Sigmoid colon (tissue), 7 donors: ENCODE measurements around the gene CADM3. TPM values are rescaled to one million over a fixed set of nuclear protein-coding genes. Genes with fewer than 3 reads are reported as not detected.

Experiments
- DNase-seq: peaks from one replicate; pipeline ENCODE4 v3.0.0-alpha.2; 2019
- H3K27ac ChIP-seq, 4 donors: fragments of 200-600 bp; sonication (generic); one replicate each; pipeline ENCODE4 v1.5.1; 2016 to 2019; ENCODE audit warnings: mild to moderate bottlenecking in 1 of 4
- H3K27me3 ChIP-seq, 3 donors: fragments of 200-600 bp; sonication (generic); one replicate each; pipeline ENCODE4 v1.5.1; 2019; ENCODE audit warnings: mild to moderate bottlenecking in 1 of 3
- H3K36me3 ChIP-seq, 4 donors: fragments of 200-600 bp; sonication (generic); one replicate each; pipeline ENCODE4 v1.5.1; 2016 to 2019
- H3K4me1 ChIP-seq, 4 donors: fragments of 200-600 bp; sonication (generic); one replicate each; pipeline ENCODE4 v1.5.1; 2017 to 2019
- H3K4me3 ChIP-seq, 4 donors: fragments of 200-600 bp; sonication (generic); one replicate each; pipeline ENCODE4 v1.5.1; 2017 to 2019; ENCODE audit warnings: mild to moderate bottlenecking in 2 of 4, moderate library complexity in 1 of 4
- H3K9me3 ChIP-seq, 4 donors: fragments of 200-600 bp in 3 of 4; sonication (generic) in 3 of 4; one replicate each; pipeline versions ENCODE4 v1.5.1 to v1.6.1; 2013 to 2019
- EP300 ChIP-seq, 4 donors: sonication (generic); formaldehyde crosslinking; IDR thresholded peaks; one replicate each; pipeline ENCODE4 v1.6.1; 2017; ENCODE audit warnings: antibody characterized with exemption in 4 of 4
- POLR2A ChIP-seq, 2 donors: fragments of 450-650 bp; IDR thresholded peaks; one replicate each; pipeline ENCODE4 v1.6.1; 2016; ENCODE audit warnings: antibody characterized with exemption in 2 of 2, mild to moderate bottlenecking in 2 of 2, moderate library complexity in 2 of 2
- POLR2AphosphoS5 ChIP-seq, 4 donors: sonication (generic); formaldehyde crosslinking; IDR thresholded peaks; one replicate each; pipeline ENCODE4 v1.6.1; 2017; ENCODE audit warnings: antibody characterized with exemption in 4 of 4
- WGBS, 2 donors: extraction: QIAGEN DNeasy Blood & Tissue Kit; methylation state at CpG; one replicate each; pipeline ENCODE4 v1.1.7; 2013; 5-methylcytosine and 5-hydroxymethylcytosine counted together
- intact Hi-C: fragments of 100-400 bp; cut with DNase I; formaldehyde crosslinking; loops from one replicate; pipeline ENCODE4 v1.15.1; 2023
- polyA plus RNA-seq, 3 donors: library from polyadenylated mRNA; stranded (reverse); fragments of 200-250 nt; gene quantifications; one replicate each; pipeline ENCODE4 v1.2.3, GENCODE V29; 2013
- total RNA-seq, 4 donors: library from RNA; depleted of rRNA; stranded (reverse); fragments of >200 nt; gene quantifications; one replicate each; pipeline ENCODE4 v1.1.0, GENCODE V29; 2016
- TF ChIP-seq, protein P1 (sequence below), 4 experiments: fragments of 450-650 bp in 3 of 4; fragments of 200-600 bp in 1 of 4; IDR thresholded peaks; one replicate each; pipeline ENCODE4 v1.5.1; 2016 to 2019; ENCODE audit warnings: antibody characterized with exemption in 4 of 4, mild to moderate bottlenecking in 3 of 4, moderate library complexity in 2 of 4
- donor health status: healthy with polysubstance abuse.
- donor health status: Bipolar disorder and iron deficiency.
- donor health status: healthy.

CADM3 gene
- total and polyA plus RNA-seq, 7 donors: 0.46 to 21.0 (median 10.5) TPM

DNA sequence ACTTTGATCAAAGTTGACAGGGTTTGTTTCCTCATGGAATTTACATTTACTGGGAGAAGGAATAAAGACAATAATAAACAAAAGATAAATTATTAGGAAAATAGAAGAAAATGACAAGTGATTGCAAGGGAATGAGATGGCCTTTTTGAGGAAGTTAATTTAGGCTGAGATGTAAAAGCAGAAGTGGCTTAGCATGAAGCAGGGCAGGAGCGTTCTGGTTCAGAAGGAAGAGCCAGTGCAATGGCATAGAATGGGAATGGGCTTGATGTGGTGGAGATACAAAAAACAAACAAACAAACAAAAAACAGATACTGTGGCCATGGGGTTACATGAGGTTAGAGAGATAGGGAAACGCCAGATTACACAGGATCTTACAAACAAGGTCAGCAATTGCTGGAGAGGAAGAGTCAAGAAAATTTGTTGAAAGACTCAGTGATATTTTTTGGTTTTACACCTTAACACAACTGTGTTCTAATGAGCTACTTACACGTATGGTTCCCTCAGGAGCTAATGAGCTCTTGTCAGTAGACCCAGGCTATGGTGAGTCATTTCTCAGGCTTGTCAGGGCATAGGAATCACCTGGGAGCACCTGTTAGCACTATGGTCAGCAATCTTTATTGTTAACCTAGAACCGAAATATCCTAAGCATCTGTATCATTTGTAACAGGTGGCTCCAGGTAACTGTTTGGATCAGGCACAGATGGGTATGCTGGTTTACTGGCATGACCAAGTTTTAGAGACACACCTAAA, 8.7 kb upstream of the CADM3 start:
- intact Hi-C loops: no loop called here
- H3K36me3 ChIP-seq: no peaks in the 10 kb centered on the region
- WGBS, 2 donors: 54 to 63% methylated on average over 4 of the region's 4 CpGs

DNA sequence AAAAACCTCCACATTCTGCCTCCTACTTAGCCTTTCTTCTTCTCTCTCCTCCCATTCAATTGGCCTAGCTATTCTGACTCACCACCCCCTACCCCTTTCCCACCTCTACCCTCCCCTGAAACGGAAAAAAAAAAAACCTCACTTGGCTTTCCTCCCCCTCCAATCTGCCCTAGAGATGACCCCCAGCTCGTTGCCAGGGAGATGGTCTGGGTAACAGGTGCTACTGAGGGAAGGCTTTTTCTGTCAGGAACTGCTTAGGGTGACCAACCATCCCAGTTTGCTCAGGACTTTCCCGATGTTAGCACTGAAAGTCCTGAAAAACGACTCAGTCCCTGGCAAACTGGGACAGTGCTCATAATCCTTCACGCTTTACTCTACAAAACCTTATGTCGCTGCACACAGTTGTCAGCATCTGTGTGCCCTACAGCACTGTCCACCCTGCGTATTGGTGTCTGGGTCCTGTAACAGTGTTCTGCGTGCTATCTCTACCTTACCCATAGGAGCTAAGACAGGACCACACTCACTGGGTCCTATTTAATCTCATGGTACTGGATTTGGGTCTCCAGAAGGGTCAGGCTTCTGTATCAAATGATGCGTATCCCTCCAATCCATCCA, 7.7 kb upstream of the CADM3 start:
- Histone ChIP-seq H3K9me3 (no peaks in the 10 kb centered on the region), H3K4me1 (peaks cover 0 to 14% (median 10%) of the 10 kb centered on the region in 4 donors), H3K27ac (no peak overlapping the region), H3K36me3 (no peaks in the 10 kb centered on the region), H3K4me3 (no peak overlapping the region), H3K27me3 (peaks cover 0 to 6% (median 0%) of the 10 kb centered on the region in 3 donors)
- intact Hi-C loops: no loop called here
- no peak for TF ChIP-seq EP300 (IDR thresholded peaks at IDR 0.05)
- TF ChIP-seq POLR2A (IDR thresholded peaks at IDR 0.05): no peak
- TF ChIP-seq POLR2AphosphoS5 (IDR thresholded peaks at IDR 0.05): no peak
- TF ChIP-seq, protein P1, sequence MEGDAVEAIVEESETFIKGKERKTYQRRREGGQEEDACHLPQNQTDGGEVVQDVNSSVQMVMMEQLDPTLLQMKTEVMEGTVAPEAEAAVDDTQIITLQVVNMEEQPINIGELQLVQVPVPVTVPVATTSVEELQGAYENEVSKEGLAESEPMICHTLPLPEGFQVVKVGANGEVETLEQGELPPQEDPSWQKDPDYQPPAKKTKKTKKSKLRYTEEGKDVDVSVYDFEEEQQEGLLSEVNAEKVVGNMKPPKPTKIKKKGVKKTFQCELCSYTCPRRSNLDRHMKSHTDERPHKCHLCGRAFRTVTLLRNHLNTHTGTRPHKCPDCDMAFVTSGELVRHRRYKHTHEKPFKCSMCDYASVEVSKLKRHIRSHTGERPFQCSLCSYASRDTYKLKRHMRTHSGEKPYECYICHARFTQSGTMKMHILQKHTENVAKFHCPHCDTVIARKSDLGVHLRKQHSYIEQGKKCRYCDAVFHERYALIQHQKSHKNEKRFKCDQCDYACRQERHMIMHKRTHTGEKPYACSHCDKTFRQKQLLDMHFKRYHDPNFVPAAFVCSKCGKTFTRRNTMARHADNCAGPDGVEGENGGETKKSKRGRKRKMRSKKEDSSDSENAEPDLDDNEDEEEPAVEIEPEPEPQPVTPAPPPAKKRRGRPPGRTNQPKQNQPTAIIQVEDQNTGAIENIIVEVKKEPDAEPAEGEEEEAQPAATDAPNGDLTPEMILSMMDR (IDR thresholded peaks at IDR 0.05): no peak
- no peak for DNase-seq
- WGBS, 2 donors: 53 to 66% methylated on average over 9 of the region's 9 CpGs

More for the DNA sequence above, 8.7 kb upstream of the CADM3 start:
- Histone ChIP-seq H3K4me1 (peaks cover 0 to 14% (median 10%) of the 10 kb centered on the region in 4 donors), H3K4me3 (no peak overlapping the region), H3K27ac (no peak overlapping the region), H3K9me3 (no peaks in the 10 kb centered on the region), H3K27me3 (peaks cover 0 to 3% (median 0%) of the 10 kb centered on the region in 3 donors)
- no peak for DNase-seq
- TF ChIP-seq EP300 (IDR thresholded peaks at IDR 0.05) (no peak), POLR2A (IDR thresholded peaks at IDR 0.05) (no peak), POLR2AphosphoS5 (IDR thresholded peaks at IDR 0.05) (no peak)
- TF ChIP-seq, protein P1 (IDR thresholded peaks at IDR 0.05): no peak

DNA sequence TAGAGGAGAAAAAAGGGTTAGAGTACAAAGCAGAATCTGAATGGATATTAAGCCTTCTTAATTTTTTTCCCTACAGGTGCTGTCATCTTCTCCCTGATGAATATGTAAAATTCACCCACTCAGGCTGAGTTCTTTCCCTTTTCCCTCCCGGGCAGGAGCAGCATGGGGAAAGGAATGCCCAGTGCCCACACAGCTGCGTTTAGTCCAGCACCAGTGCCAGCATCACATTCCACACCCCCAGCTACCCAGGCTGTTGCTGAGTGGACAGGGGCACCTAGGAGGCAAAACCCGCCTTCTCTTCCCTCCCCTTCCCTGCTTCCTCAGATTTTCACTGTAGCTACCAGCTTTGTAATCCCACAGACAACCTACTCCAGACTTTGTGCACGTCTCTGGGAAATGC, 3.4 kb upstream of the CADM3 start:
- intact Hi-C loops: no loop called here
- DNase-seq: no peak
- H3K27ac ChIP-seq: no peak overlapping the region
- 49 to 70% methylated on average over 4 of the region's 4 CpGs for WGBS, 2 donors
- H3K9me3 ChIP-seq: no peaks in the 10 kb centered on the region
- TF ChIP-seq, protein P1 (IDR thresholded peaks at IDR 0.05): no peak
- TF ChIP-seq POLR2AphosphoS5 (IDR thresholded peaks at IDR 0.05): no peak
- H3K36me3 ChIP-seq: no peaks in the 10 kb centered on the region
- peaks cover 17 to 46% (median 26%) of the 10 kb centered on the region in 3 donors for H3K27me3 ChIP-seq
- no peak overlapping the region for H3K4me3 ChIP-seq
- peaks cover 0 to 22% (median 14%) of the 10 kb centered on the region in 4 donors for H3K4me1 ChIP-seq

DNA sequence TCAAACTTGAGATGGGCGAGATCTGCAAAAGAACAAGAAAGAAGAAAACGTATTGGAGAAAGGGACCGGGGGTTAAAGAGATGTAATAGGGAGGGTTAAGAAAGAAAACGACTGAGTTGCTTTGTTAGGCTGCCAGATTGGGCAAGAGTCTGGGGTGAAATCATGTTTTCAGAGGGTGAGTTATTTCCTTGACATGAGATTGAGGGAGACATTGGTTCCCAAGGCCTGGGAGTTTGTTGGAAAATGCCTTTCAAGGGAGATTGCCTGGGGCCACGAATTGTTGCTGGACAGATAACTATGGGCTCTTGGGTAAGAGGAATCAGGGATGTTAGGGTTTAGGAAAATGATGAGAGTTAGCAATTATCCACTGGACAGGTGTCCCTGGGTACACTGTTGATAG, 776 bp upstream of the CADM3 start:
- WGBS, 2 donors: 63 to 75% methylated on average over 5 of the region's 5 CpGs
- peaks cover 20 to 55% (median 29%) of the 10 kb centered on the region in 3 donors for H3K27me3 ChIP-seq
- H3K4me3 ChIP-seq: no peak overlapping the region
- peaks cover 0 to 28% (median 16%) of the 10 kb centered on the region in 4 donors for H3K4me1 ChIP-seq
- TF ChIP-seq, protein P1 (IDR thresholded peaks at IDR 0.05): no peak
- no peak for TF ChIP-seq POLR2A (IDR thresholded peaks at IDR 0.05)
- TF ChIP-seq EP300 (IDR thresholded peaks at IDR 0.05): no peak
- no peak for TF ChIP-seq POLR2AphosphoS5 (IDR thresholded peaks at IDR 0.05)
- no peak for DNase-seq
- no peaks in the 10 kb centered on the region for H3K9me3 ChIP-seq
- intact Hi-C loops: no loop called here
- H3K36me3 ChIP-seq: no peaks in the 10 kb centered on the region
- no peak overlapping the region for H3K27ac ChIP-seq
